ENCODE measurements around the gene CCDC107.

The CCDC107 gene

DNA sequence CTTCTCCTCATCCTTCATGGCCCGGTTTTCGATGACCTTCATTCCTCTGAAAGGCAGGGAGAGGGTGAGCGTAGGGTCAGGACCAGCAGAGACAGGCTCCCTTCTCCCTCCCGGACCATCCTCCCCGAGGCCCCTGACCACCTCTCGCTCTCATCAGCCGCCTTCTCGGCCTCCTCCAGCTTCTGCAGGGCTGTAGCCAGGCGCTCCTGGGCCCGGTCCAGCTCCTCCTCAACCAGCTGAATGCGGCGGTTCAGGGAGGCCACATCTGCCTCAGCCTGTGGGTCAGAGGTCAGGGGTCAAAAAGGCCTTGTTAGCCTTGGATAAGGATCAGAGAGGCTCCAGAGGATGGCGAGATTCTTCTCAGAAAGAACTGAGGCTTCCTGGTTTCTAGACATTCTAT is 27.4 kb downstream of the CCDC107 start:
- no peak for DNase-seq (ENCODE audit: low read depth)
- H3K4me3 ChIP-seq (ENCODE audit: low read length), result no peak overlapping the region
- TF ChIP-seq, protein P1, sequence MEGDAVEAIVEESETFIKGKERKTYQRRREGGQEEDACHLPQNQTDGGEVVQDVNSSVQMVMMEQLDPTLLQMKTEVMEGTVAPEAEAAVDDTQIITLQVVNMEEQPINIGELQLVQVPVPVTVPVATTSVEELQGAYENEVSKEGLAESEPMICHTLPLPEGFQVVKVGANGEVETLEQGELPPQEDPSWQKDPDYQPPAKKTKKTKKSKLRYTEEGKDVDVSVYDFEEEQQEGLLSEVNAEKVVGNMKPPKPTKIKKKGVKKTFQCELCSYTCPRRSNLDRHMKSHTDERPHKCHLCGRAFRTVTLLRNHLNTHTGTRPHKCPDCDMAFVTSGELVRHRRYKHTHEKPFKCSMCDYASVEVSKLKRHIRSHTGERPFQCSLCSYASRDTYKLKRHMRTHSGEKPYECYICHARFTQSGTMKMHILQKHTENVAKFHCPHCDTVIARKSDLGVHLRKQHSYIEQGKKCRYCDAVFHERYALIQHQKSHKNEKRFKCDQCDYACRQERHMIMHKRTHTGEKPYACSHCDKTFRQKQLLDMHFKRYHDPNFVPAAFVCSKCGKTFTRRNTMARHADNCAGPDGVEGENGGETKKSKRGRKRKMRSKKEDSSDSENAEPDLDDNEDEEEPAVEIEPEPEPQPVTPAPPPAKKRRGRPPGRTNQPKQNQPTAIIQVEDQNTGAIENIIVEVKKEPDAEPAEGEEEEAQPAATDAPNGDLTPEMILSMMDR (IDR thresholded peaks at IDR 0.05; ENCODE audit: insufficient read depth, low read depth, low read length, missing control alignments), result no peak

- no peak overlapping the region for H3K4me3 ChIP-seq (ENCODE audit: low read length)
- DNase-seq (ENCODE audit: low read depth), result no peak
- TF ChIP-seq, protein P1 (IDR thresholded peaks at IDR 0.05; ENCODE audit: insufficient read depth, low read depth, low read length, missing control alignments), result no peak
Measured at GRCh38 chr9:35686222-35687203, 28.4 kb downstream of the CCDC107 start.

GRCh38 chr9:35687306-35687705 is 29.2 kb downstream of the CCDC107 start:
- TF ChIP-seq, protein P1 (IDR thresholded peaks at IDR 0.05; ENCODE audit: insufficient read depth, low read depth, low read length, missing control alignments), result no peak
- no peak overlapping the region for H3K4me3 ChIP-seq (ENCODE audit: low read length)
- DNase-seq (ENCODE audit: low read depth), result no peak

- peak overlapping the region; percentile 6 for H3K4me3 ChIP-seq (ENCODE audit: low read length)
- no peak for DNase-seq (ENCODE audit: low read depth)
- TF ChIP-seq, protein P1 (IDR thresholded peaks at IDR 0.05; ENCODE audit: insufficient read depth, low read depth, low read length, missing control alignments), result no peak
Measured at GRCh38 chr9:35687972-35688557, 30.0 kb downstream of the CCDC107 start.

DNA sequence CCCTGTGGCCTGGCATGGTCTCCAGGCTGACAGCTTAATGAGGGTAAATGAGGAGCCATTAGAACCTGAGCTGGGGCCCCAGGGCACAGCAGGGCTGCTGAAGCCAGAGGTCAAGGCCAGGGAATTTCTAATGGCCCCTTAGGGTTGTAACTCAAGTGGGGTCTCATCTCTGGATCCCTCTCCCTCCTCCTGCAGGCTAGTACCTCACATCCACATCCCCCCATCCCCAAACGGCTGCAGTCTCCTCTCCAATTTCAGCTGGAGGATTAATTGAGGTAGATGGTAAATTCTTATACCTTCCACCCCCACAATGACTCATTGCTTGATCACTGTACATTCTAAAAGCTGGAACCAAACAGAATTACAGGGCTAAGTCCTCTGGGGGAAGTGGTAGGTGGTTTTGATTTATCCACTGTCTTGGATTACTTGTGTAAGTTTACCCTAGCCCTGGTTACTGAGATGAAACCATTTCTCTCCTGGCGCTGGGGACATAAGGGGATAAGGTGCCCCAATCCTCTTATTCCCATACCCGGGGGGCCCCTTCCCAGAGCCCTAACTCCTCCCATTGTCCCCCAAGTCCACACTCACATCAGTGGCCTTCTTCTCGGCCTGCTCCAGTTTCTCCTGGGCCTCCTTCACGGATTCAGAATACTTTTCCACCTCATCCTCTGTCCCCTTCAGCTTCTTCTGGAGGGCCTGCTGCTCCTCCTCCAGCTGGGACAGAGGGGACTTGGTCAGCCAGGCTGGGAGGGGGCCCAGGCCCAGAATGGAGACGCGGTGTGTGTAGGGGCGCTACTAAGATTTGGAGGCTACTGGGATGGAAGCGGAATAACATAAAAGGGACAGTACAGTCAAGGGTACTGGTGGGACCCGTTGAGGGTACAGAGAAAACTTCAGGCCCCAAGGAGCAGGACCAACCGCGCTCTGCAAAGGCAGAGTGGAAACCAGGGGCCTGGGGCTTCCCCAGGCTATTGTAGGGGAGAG is 30.8 kb downstream of the CCDC107 start:
- peak overlapping the region; percentile 58 for H3K4me3 ChIP-seq (ENCODE audit: low read length)
- peak; percentile 82 for DNase-seq (ENCODE audit: low read depth)
- TF ChIP-seq, protein P1 (IDR thresholded peaks at IDR 0.05; ENCODE audit: insufficient read depth, low read depth, low read length, missing control alignments), result no peak

DNA sequence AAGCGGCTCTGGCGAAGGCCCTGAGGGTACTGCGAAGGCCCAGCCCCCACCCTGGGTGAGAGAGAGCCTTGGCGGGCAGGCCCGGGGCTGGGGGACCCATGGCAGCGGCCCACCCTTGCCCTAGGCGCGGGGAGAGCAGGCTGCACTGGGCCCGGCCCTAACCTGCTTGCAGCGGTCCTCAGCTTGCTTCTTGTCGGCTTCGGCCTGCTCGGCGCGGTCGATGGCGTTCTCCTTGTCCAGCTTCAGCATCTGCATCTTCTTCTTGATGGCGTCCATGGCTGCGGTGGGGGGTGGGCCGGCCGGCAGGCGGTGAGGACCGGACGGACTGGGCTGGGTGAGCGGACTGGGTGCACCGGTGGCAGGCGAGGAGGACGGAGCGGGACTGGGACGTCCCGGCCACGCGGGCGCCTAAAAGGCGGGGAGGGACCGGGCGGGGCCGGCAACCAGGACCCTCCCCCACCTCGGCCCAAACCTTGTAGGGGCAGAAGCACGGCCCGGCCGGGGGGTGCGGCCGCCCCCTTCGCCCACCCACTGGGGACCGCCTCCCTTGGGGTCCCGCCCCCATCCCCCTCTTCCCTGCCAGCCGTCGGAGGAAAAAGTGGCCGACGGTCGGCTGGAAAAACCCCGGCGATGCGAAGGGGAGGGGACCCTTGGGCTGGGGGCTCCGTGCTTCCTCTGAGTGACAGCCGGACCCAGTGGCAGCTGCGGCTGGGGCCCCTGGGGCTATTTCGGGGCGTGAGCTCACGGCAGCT is 31.6 kb downstream of the CCDC107 start, which contains the start of gene TPM2:
Gene TPM2 (minus strand): TSS at position 384 of the 752 bp plus-strand sequence. CDS start 108 bp downstream, at position 276.
- peak within 1 kb of the TSS; percentile 58 for H3K4me3 ChIP-seq (ENCODE audit: low read length)
- peak; percentile 40 for DNase-seq (ENCODE audit: low read depth)

More for the DNA sequence above, 31.6 kb downstream of the CCDC107 start, which contains the start of gene TPM2:
- TF ChIP-seq, protein P1 (IDR thresholded peaks at IDR 0.05; ENCODE audit: insufficient read depth, low read depth, low read length, missing control alignments), result no peak
